ENCODE measurements around the gene SESN1.
"Not testable (repeated sequence)": the region's sequence is repeated elsewhere in the genome, so short reads cannot be mapped to it uniquely, and the experiment has no call there.

The SESN1 gene

DNA sequence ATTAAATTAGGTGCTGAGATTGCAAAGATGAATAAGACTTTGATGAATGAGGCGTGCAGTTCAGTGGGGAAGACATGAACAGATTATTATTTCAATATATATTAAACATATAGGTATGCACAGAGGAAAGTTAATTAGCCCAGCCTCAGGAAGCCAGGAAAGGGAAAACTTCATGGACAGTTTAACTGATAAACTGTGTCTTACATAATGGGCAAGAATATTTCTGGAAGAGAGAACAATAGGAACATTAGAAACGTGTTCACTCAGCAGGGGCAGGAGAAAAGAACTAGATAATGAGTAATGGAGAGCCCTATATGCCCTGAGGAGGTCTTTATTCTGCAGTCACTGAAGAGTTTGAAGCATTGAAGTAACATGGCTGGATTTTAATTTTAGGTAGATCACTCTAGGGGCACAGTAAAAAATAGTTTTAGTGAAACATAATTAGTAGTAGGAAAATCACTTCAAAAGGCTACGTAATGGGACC, 24.3 kb upstream of the SESN1 start:
- no peak overlapping the region for H3K4me3 ChIP-seq (IDR thresholded peaks at IDR 0.05; ENCODE audit: insufficient read depth, low read depth, low read length)
- peaks cover 6% of the 10 kb centered on the region for H3K4me1 ChIP-seq (ENCODE audit: low read depth, poor library complexity, severe bottlenecking)

DNA sequence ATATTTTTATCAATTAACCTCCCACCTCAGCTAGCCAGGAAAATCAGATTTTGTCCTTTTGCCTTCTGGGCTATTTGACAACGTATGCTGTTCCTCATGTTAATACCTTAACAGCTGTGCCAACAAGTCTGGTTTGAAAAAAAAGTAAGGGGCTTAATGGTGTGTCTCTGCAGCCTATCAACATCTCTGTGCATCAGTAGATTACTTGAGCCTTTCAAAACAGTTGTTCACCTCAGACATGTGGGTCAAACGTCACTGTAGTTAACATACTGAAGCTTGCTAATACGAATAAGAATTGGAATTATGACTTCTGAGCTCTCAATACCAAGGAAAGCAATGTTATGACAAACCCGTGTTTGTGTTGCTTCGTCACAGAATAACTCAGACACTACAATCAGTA, 23.7 kb upstream of the SESN1 start:
- H3K9ac ChIP-seq, result no peak overlapping the region
- no peaks in the 10 kb centered on the region for H3K36me3 ChIP-seq (ENCODE audit: insufficient read depth)
- H3K4me3 ChIP-seq (IDR thresholded peaks at IDR 0.05; ENCODE audit: insufficient read depth, low read depth, low read length), result no peak overlapping the region
- TF ChIP-seq, protein P1, sequence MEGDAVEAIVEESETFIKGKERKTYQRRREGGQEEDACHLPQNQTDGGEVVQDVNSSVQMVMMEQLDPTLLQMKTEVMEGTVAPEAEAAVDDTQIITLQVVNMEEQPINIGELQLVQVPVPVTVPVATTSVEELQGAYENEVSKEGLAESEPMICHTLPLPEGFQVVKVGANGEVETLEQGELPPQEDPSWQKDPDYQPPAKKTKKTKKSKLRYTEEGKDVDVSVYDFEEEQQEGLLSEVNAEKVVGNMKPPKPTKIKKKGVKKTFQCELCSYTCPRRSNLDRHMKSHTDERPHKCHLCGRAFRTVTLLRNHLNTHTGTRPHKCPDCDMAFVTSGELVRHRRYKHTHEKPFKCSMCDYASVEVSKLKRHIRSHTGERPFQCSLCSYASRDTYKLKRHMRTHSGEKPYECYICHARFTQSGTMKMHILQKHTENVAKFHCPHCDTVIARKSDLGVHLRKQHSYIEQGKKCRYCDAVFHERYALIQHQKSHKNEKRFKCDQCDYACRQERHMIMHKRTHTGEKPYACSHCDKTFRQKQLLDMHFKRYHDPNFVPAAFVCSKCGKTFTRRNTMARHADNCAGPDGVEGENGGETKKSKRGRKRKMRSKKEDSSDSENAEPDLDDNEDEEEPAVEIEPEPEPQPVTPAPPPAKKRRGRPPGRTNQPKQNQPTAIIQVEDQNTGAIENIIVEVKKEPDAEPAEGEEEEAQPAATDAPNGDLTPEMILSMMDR (conservative IDR thresholded peaks at IDR 0.05; ENCODE audit: low read depth, low read length), result no peak
- no peaks in the 10 kb centered on the region for H4K20me1 ChIP-seq (ENCODE audit: insufficient read depth)
- no peak overlapping the region for H3K4me2 ChIP-seq
- no peak overlapping the region for H3K27ac ChIP-seq
- H3K27me3 ChIP-seq (ENCODE audit: insufficient read depth, low read depth), result no peaks in the 10 kb centered on the region
- H2AFZ ChIP-seq (ENCODE audit: low read depth), result no peak overlapping the region
- H3K79me2 ChIP-seq (ENCODE audit: insufficient read depth, low read depth), result no peaks in the 10 kb centered on the region
- H3K4me1 ChIP-seq (ENCODE audit: low read depth, poor library complexity, severe bottlenecking), result peaks cover 6% of the 10 kb centered on the region

More for the DNA sequence above, 24.3 kb upstream of the SESN1 start:
- no peaks in the 10 kb centered on the region for H3K79me2 ChIP-seq (ENCODE audit: insufficient read depth, low read depth)
- H2AFZ ChIP-seq (ENCODE audit: low read depth), result no peak overlapping the region
- no peaks in the 10 kb centered on the region for H3K36me3 ChIP-seq (ENCODE audit: insufficient read depth)
- TF ChIP-seq, protein P1 (conservative IDR thresholded peaks at IDR 0.05; ENCODE audit: low read depth, low read length), result no peak
- H4K20me1 ChIP-seq (ENCODE audit: insufficient read depth), result no peaks in the 10 kb centered on the region
- H3K27ac ChIP-seq, result no peak overlapping the region
- H3K9ac ChIP-seq, result no peak overlapping the region
- no peaks in the 10 kb centered on the region for H3K27me3 ChIP-seq (ENCODE audit: insufficient read depth, low read depth)
- H3K4me2 ChIP-seq, result no peak overlapping the region

DNA sequence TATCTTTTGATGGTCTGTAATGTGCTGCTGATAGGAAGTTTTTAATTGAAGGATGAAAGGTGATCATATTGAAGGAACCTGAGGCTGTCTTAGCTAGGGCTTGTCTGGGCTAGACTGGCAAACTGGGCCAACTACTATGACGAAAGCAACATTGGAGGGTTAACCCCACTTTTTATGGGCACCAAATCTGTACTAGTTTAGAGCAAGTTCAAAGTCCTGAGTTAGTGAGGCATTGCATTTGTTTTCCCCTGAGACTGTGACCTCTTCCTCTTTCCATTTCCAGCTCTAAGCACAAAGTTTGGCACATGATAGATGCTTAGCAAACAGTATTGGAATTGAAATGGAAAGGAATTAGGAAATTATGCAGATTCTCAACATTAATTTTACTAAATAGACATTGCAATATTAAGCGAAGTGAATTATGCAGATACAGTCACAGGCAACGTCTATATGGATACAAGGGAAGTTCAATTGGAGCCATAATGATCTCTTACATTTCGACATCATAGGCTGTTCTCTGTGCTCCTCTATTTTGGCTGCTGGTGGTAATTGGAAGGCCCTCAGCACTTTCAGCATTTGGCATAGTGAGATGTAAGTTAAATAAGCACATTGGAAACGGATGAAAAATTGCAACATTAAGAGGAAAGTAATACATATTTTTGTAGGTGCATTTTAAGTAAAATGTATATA, 22.8 kb upstream of the SESN1 start:
- TF ChIP-seq, protein P1 (conservative IDR thresholded peaks at IDR 0.05; ENCODE audit: low read depth, low read length), result no peak
- Histone ChIP-seq H3K9ac (no peak overlapping the region), H3K4me1 (ENCODE audit: low read depth, poor library complexity, severe bottlenecking) (peaks cover 6% of the 10 kb centered on the region), H3K27ac (no peak overlapping the region), H3K36me3 (ENCODE audit: insufficient read depth) (no peaks in the 10 kb centered on the region), H3K4me2 (no peak overlapping the region), H3K79me2 (ENCODE audit: insufficient read depth, low read depth) (no peaks in the 10 kb centered on the region), H3K4me3 (IDR thresholded peaks at IDR 0.05; ENCODE audit: insufficient read depth, low read depth, low read length) (no peak overlapping the region), H2AFZ (ENCODE audit: low read depth) (no peak overlapping the region), H4K20me1 (ENCODE audit: insufficient read depth) (no peaks in the 10 kb centered on the region), H3K27me3 (ENCODE audit: insufficient read depth, low read depth) (no peaks in the 10 kb centered on the region)

DNA sequence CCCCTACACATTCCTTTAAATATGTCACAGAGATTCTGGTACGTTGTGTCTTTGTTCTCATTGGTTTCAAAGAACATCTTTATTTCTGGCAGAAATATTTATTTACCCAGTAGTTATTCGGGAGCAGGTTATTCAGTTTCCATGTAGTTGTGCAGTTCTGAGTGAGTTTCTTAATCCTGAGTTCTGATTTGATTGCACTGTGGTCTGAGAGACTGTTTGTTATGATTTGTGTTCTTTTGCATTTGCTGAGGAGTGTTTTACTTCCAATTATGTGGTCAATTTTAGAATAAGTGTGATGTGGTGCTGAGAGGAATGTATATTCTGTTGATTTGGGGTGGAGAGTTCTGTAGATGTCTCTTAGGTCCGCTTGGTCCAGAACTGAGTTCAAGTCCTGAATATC, 18.0 kb upstream of the SESN1 start:
- not testable (repeated sequence) for H3K27ac ChIP-seq; H3K4me1 ChIP-seq (ENCODE audit: low read depth, poor library complexity, severe bottlenecking); H3K27me3 ChIP-seq (ENCODE audit: insufficient read depth, low read depth); H3K4me2 ChIP-seq; H3K79me2 ChIP-seq (ENCODE audit: insufficient read depth, low read depth); H4K20me1 ChIP-seq (ENCODE audit: insufficient read depth); H3K9ac ChIP-seq; H3K36me3 ChIP-seq (ENCODE audit: insufficient read depth); H2AFZ ChIP-seq (ENCODE audit: low read depth); H3K4me3 ChIP-seq (IDR thresholded peaks at IDR 0.05; ENCODE audit: insufficient read depth, low read depth, low read length)

DNA sequence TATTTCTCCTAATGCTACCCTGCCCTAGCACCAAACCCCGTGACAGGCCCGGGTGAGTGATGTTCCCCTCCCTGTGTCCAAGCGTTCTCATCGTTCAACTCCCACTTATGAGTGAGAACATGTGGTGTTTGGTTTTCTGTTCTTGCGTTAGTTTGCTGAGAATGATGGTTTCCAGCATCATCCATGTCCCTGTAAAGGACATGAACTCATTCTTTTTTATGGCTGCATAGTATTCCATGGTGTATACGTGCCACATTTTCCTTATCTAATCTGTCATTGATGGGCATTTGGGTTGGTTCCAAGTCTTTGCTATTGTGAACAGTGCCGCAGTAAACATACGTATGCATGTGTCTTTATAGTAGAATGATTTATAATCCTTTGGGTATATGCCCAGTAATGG, 15.0 kb upstream of the SESN1 start:
- not testable (repeated sequence) for H3K4me2 ChIP-seq; H3K79me2 ChIP-seq (ENCODE audit: insufficient read depth, low read depth); H3K9ac ChIP-seq; H3K27me3 ChIP-seq (ENCODE audit: insufficient read depth, low read depth); H3K4me3 ChIP-seq (IDR thresholded peaks at IDR 0.05; ENCODE audit: insufficient read depth, low read depth, low read length); H3K4me1 ChIP-seq (ENCODE audit: low read depth, poor library complexity, severe bottlenecking); H3K36me3 ChIP-seq (ENCODE audit: insufficient read depth); H4K20me1 ChIP-seq (ENCODE audit: insufficient read depth); H3K27ac ChIP-seq; H2AFZ ChIP-seq (ENCODE audit: low read depth)

Measured in KMS-11 (cell line).